Measurements from ENCODE around the gene CLIC4. TPM values are rescaled to one million over a fixed set of nuclear protein-coding genes. Genes with fewer than 3 reads are reported as not detected.
"Not testable (repeated sequence)": the region's sequence is repeated elsewhere in the genome, so short reads cannot be mapped to it uniquely, and the experiment has no call there.

Gene CLIC4
- total and polyA plus RNA-seq, 2 of the 8 experiments (the other 6 are each of a cell fraction or from before 2014, with no cell fraction given): 77.5 to 293 TPM

- POLR2A ChIA-PET (ENCODE audit: partially characterized antibody): interaction anchor here (0.7 to 1.4 kb wide), 3 partner anchors 9 to 16 kb away, joined by 3 to 9 read pairs (median 3); partner anchors contain the start of gene CLIC4
- 83% methylated on average over 6 of the region's 7 CpGs; no CpG with 5 or more reads in 1 of the 2 experiments for WGBS, 2 experiments (ENCODE audit: extremely low coverage in 1 of 2, insufficient coverage in 1 of 2, insufficient read length in 1 of 2, insufficient replicate concordance in 2 of 2, low coverage in 1 of 2, low lambda C conversion rate in 2 of 2, missing lambda C conversion rate in 1 of 2)
- not testable (repeated sequence) for H3K4me3 ChIP-seq (ENCODE audit: extremely low read depth in 1 of 4, insufficient read depth in 2 of 4, low read depth in 3 of 4, low read length in 4 of 4)
These were observed 11.9 kb upstream of the CLIC4 start for GRCh38 chr1:24733342-24733741.

More at GRCh38 chr1:24733342-24733741, 11.9 kb upstream of the CLIC4 start:
- H3K9me3 ChIP-seq (ENCODE audit: insufficient read depth in 2 of 2, low read depth in 1 of 2, low read length in 1 of 2); H2BK5ac ChIP-seq (ENCODE audit: low read depth, low read length); H3K79me1 ChIP-seq (ENCODE audit: low read depth, low read length); H2BK20ac ChIP-seq (ENCODE audit: low read length); H3K27ac ChIP-seq (ENCODE audit: low read depth, low read length); H3K9ac ChIP-seq (replicated peaks in 1 of 4; ENCODE audit: extremely low read depth in 1 of 4, low read depth in 3 of 4, low read length in 3 of 4); H3K14ac ChIP-seq (ENCODE audit: insufficient read length); H2BK12ac ChIP-seq (ENCODE audit: low read depth, low read length); H3K4me2 ChIP-seq (ENCODE audit: insufficient read depth in 1 of 2, low read depth in 2 of 2, low read length in 2 of 2); H3K18ac ChIP-seq (ENCODE audit: extremely low read depth, low read length); H2BK15ac ChIP-seq (ENCODE audit: low read length); H3K23ac ChIP-seq (ENCODE audit: insufficient read length); H3K4ac ChIP-seq (replicated peaks; ENCODE audit: insufficient read length, low read depth, low read length); H3K36me3 ChIP-seq (ENCODE audit: control insufficient read depth in 2 of 4, insufficient read depth in 4 of 4, low read length in 3 of 4); H4K5ac ChIP-seq (ENCODE audit: insufficient read length, low read depth, low read length); H3K23me2 ChIP-seq (ENCODE audit: low read depth, low read length); H2AFZ ChIP-seq (ENCODE audit: low read length); H4K8ac ChIP-seq (ENCODE audit: extremely low read depth, insufficient read depth, low read length); H2BK120ac ChIP-seq (replicated peaks; ENCODE audit: low read depth, low read length); FAIRE-seq; H3K56ac ChIP-seq (replicated peaks; ENCODE audit: insufficient read length, low read depth, low read length); H2AK5ac ChIP-seq (ENCODE audit: low read depth, low read length); H3K27me3 ChIP-seq (replicated peaks in 1 of 4; ENCODE audit: control insufficient read depth in 3 of 4, extremely low read depth in 1 of 4, insufficient read depth in 3 of 4, low read length in 3 of 4); H4K91ac ChIP-seq (replicated peaks; ENCODE audit: insufficient read length, low read length); H3K79me2 ChIP-seq (ENCODE audit: control insufficient read depth in 1 of 2, insufficient read depth in 2 of 2, low read length in 2 of 2); DNase-seq (ENCODE audit: low read depth in 1 of 2, low spot score in 2 of 2); H4K20me1 ChIP-seq (replicated peaks in 1 of 2; ENCODE audit: control insufficient read depth in 1 of 2, insufficient read depth in 2 of 2, low read length in 2 of 2): not testable (repeated sequence)
- CTCF ChIA-PET (ENCODE audit: partially characterized antibody): interaction anchor here (0.7 to 1.5 kb wide), 4 partner anchors 11 to 44 kb away, joined by 3 to 6 read pairs (median 4); partner anchors contain the start of gene CLIC4
- peaks cover 12 to 24% (median 18%) of the 10 kb centered on the region in 4 experiments for H3K4me1 ChIP-seq (replicated peaks in 1 of 4; ENCODE audit: control insufficient read depth in 3 of 4, insufficient read depth in 4 of 4, low read length in 3 of 4)
